ENCODE results near the gene FITM1. TPM values are rescaled to one million over a fixed set of nuclear protein-coding genes. Genes with fewer than 3 reads are reported as not detected.

The FITM1 gene
- total RNA-seq, 1 experiment from 2014 or later: 0.47 TPM

GRCh38 chr14:24159777-24160498, 29.5 kb downstream of the FITM1 start:
- DNase-seq (ENCODE audit: unreplicated experiment): no peak
- intact Hi-C loops (cut with micrococcal nuclease): loop anchor here (2.0 to 5.0 kb wide), 3 partner anchors 13 to 145 kb away; partner anchors contain the start of genes PCK2, PSME2 and RNF31
- H3K4me1 Mint-ChIP-seq (ENCODE audit: insufficient read depth, unreplicated experiment): peaks cover 11% of the 10 kb centered on the region
- ChIA-PET POLR2A (interaction anchor here (0.7 to 3.7 kb wide), 5 partner anchors 10 to 73 kb away, joined by 3 to 30 read pairs (median 5); partner anchors contain the start of genes DCAF11, GMPR2, NRL and PSME2), CTCF (interaction anchor here (0.7 to 6.8 kb wide), 28 partner anchors 10 to 160 kb away, joined by 3 to 141 read pairs (median 5); partner anchors contain the start of genes CHMP4A, CIDEB, DCAF11 and IPO4)
- BruUV-seq (replicated peaks): no TSS peak
- H3K27me3 Mint-ChIP-seq (ENCODE audit: insufficient read depth, unreplicated experiment): no peaks in the 10 kb centered on the region
- H3K27ac Mint-ChIP-seq (ENCODE audit: low read depth, unreplicated experiment): no peak overlapping the region
- TF ChIP-seq, protein P1, sequence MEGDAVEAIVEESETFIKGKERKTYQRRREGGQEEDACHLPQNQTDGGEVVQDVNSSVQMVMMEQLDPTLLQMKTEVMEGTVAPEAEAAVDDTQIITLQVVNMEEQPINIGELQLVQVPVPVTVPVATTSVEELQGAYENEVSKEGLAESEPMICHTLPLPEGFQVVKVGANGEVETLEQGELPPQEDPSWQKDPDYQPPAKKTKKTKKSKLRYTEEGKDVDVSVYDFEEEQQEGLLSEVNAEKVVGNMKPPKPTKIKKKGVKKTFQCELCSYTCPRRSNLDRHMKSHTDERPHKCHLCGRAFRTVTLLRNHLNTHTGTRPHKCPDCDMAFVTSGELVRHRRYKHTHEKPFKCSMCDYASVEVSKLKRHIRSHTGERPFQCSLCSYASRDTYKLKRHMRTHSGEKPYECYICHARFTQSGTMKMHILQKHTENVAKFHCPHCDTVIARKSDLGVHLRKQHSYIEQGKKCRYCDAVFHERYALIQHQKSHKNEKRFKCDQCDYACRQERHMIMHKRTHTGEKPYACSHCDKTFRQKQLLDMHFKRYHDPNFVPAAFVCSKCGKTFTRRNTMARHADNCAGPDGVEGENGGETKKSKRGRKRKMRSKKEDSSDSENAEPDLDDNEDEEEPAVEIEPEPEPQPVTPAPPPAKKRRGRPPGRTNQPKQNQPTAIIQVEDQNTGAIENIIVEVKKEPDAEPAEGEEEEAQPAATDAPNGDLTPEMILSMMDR (IDR thresholded peaks at IDR 0.05; ENCODE audit: unreplicated experiment): no peak
- no peak overlapping the region for H3K4me3 Mint-ChIP-seq (ENCODE audit: unreplicated experiment)
- peaks cover 75% of the 10 kb centered on the region for H3K36me3 Mint-ChIP-seq (ENCODE audit: insufficient read depth, unreplicated experiment)
- no peaks in the 10 kb centered on the region for H3K9me3 Mint-ChIP-seq (ENCODE audit: unreplicated experiment)

GRCh38 chr14:24160499-24160849, 30.0 kb downstream of the FITM1 start:
- intact Hi-C loops (cut with micrococcal nuclease): loop anchor here (2.0 to 5.0 kb wide), 3 partner anchors 14 to 146 kb away; partner anchors contain the start of genes PCK2, PSME2 and RNF31
- Mint-ChIP-seq H3K36me3 (ENCODE audit: insufficient read depth, unreplicated experiment) (peaks cover 75% of the 10 kb centered on the region), H3K4me3 (ENCODE audit: unreplicated experiment) (peak overlapping the region; percentile 88), H3K27me3 (ENCODE audit: insufficient read depth, unreplicated experiment) (no peaks in the 10 kb centered on the region), H3K27ac (ENCODE audit: low read depth, unreplicated experiment) (no peak overlapping the region), H3K9me3 (ENCODE audit: unreplicated experiment) (no peaks in the 10 kb centered on the region), H3K4me1 (ENCODE audit: insufficient read depth, unreplicated experiment) (peaks cover 11% of the 10 kb centered on the region)
- ChIA-PET CTCF (interaction anchor here (0.7 to 6.8 kb wide), 30 partner anchors 9 to 160 kb away, joined by 3 to 141 read pairs (median 4); partner anchors contain the start of genes CHMP4A, CIDEB, DCAF11 and IPO4), POLR2A (interaction anchor here (0.7 to 3.7 kb wide), 8 partner anchors 9 to 73 kb away, joined by 3 to 30 read pairs (median 10); partner anchors contain the start of genes DCAF11, EMC9, GMPR2 and IPO4)
- no peak for DNase-seq (ENCODE audit: unreplicated experiment)
- BruUV-seq (replicated peaks): no TSS peak
- TF ChIP-seq, protein P1 (IDR thresholded peaks at IDR 0.05; ENCODE audit: unreplicated experiment): no peak

- Mint-ChIP-seq H3K36me3 (ENCODE audit: insufficient read depth, unreplicated experiment) (peaks cover 71% of the 10 kb centered on the region), H3K4me3 (ENCODE audit: unreplicated experiment) (peak within 1 kb of the TSS; percentile 88), H3K4me1 (ENCODE audit: insufficient read depth, unreplicated experiment) (peaks cover 11% of the 10 kb centered on the region), H3K9me3 (ENCODE audit: unreplicated experiment) (no peaks in the 10 kb centered on the region), H3K27me3 (ENCODE audit: insufficient read depth, unreplicated experiment) (no peaks in the 10 kb centered on the region), H3K27ac (ENCODE audit: low read depth, unreplicated experiment) (peak within 1 kb of the TSS; percentile 91)
- POLR2A ChIA-PET: interaction anchor here (0.7 to 3.7 kb wide), 12 partner anchors 9 to 149 kb away, joined by 3 to 30 read pairs (median 6); partner anchors contain the start of genes DCAF11, EMC9, GMPR2 and IPO4
- intact Hi-C loops (cut with micrococcal nuclease): loop anchor here (1.0 to 5.0 kb wide), 4 partner anchors 14 to 146 kb away; partner anchors contain the start of genes PCK2, PSME2 and RNF31
- CTCF ChIA-PET: interaction anchor here (0.6 to 6.8 kb wide), 35 partner anchors 9 to 1389 kb away, joined by 3 to 141 read pairs (median 4); partner anchors contain the start of genes CARMIL3, CHMP4A, CIDEB and DCAF11
- DNase-seq (ENCODE audit: unreplicated experiment): peak; percentile 95
- TSS peak; percentile 31 for BruUV-seq (replicated peaks)
- TF ChIP-seq, protein P1 (IDR thresholded peaks at IDR 0.05; ENCODE audit: unreplicated experiment): peak; percentile 84
Observed at GRCh38 chr14:24160850-24161804, 30.7 kb downstream of the FITM1 start, which contains the start of gene IRF9. IRF9 (plus strand) TSS chr14:24161265; CDS start chr14:24162145, 880 bp downstream.

Data from MCF 10A (cell line).